ENCODE data around the gene DUSP2. TPM values are rescaled to one million over a fixed set of nuclear protein-coding genes. Genes with fewer than 3 reads are reported as not detected.

Gene DUSP2
- total RNA-seq, 4 donors from 2014 or later: 2.4 to 33.3 (median 6.2) TPM

DNA sequence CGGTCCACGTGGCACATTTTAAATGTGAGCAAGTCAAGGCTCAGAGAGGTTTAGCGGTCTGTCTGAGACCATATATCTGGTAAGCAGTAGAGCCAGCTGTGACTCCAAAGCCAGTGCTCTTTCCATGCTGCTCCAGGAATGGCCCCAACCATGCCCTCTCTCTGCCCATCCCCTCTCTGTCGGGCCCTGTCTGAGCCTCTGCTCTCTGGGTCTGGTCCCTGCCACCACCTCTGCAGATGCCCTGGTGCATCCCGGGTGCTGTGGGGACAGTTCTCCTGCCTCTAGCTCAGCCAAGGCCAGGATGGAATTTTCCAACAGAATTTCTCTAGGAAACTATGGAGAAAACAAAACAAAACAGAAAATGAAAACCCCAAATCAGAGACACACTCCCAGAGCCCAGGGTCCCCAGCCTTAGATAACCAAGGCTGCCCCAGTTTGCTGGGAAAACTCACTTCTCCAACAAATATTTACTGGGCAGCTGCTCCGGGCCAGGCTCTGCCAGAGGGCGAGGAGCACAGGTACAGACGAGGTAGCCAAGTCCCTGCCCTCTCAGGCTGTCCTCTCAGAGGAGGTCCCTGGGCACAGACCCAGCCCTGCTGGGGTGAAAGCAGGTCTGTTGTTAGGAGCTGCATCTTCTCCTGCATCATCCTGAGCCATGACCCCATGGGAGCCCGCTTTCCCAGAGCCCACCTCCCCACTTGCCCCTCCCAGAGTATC lies 38.1 kb downstream of the DUSP2 start:
- Histone ChIP-seq H3K27ac (no peak overlapping the region), H3K9me3 (peaks cover 0 to 4% of the 10 kb centered on the region in 2 donors), H3K36me3 (no peaks in the 10 kb centered on the region), H3K27me3 (no peaks in the 10 kb centered on the region), H3K4me1 (no peaks in the 10 kb centered on the region), H3K4me3 (no peak overlapping the region)
- DNase-seq: no peak
- intact Hi-C loops (cut with DNase I; ENCODE audit: low total_unique reads): no loop called here
- TF ChIP-seq POLR2A (IDR thresholded peaks at IDR 0.05): no peak
- TF ChIP-seq, protein P1, sequence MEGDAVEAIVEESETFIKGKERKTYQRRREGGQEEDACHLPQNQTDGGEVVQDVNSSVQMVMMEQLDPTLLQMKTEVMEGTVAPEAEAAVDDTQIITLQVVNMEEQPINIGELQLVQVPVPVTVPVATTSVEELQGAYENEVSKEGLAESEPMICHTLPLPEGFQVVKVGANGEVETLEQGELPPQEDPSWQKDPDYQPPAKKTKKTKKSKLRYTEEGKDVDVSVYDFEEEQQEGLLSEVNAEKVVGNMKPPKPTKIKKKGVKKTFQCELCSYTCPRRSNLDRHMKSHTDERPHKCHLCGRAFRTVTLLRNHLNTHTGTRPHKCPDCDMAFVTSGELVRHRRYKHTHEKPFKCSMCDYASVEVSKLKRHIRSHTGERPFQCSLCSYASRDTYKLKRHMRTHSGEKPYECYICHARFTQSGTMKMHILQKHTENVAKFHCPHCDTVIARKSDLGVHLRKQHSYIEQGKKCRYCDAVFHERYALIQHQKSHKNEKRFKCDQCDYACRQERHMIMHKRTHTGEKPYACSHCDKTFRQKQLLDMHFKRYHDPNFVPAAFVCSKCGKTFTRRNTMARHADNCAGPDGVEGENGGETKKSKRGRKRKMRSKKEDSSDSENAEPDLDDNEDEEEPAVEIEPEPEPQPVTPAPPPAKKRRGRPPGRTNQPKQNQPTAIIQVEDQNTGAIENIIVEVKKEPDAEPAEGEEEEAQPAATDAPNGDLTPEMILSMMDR (IDR thresholded peaks at IDR 0.05): no peak

DNA sequence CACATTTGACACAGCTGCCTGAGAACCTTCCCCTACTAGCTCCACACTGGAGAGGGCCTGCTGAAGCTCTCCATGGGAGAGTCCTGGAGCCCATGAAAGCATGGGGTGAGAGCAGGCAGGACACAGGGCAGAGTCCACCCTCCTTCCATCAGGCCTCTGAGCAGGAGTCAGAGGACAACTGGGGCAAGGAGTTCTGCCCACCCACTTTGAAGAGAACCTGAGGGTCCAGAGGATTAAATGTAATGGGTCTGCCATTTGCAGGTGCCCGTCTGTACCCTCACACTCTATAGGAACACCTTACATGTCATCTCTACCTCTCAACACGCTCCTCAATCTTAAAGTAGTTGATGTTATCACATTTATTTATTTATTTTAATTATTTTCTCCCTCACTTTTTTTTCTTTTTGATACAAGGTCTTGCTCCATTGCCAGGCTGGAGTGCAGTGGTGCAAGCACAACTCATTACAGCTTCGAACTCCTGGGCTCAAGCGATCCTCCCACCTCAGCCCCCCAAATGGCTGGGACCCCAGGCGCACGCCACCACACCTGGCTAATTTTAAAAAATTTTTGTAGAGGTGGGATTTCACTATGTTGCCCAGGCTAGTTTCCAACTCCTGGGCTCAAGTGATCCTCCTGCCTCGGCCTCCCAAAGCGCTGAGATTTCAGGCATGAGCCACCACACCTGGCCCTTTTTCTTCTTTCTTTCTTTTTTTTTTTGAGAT lies 39.1 kb downstream of the DUSP2 start:
- Histone ChIP-seq H3K4me1 (no peaks in the 10 kb centered on the region), H3K36me3 (no peaks in the 10 kb centered on the region), H3K9me3 (peaks cover 0 to 4% of the 10 kb centered on the region in 2 donors), H3K27me3 (no peaks in the 10 kb centered on the region), H3K4me3 (no peak overlapping the region), H3K27ac (no peak overlapping the region)
- no peak for TF ChIP-seq POLR2A (IDR thresholded peaks at IDR 0.05)
- TF ChIP-seq, protein P1 (IDR thresholded peaks at IDR 0.05): no peak
- intact Hi-C loops (cut with DNase I; ENCODE audit: low total_unique reads): no loop called here
- no peak for DNase-seq

DNA sequence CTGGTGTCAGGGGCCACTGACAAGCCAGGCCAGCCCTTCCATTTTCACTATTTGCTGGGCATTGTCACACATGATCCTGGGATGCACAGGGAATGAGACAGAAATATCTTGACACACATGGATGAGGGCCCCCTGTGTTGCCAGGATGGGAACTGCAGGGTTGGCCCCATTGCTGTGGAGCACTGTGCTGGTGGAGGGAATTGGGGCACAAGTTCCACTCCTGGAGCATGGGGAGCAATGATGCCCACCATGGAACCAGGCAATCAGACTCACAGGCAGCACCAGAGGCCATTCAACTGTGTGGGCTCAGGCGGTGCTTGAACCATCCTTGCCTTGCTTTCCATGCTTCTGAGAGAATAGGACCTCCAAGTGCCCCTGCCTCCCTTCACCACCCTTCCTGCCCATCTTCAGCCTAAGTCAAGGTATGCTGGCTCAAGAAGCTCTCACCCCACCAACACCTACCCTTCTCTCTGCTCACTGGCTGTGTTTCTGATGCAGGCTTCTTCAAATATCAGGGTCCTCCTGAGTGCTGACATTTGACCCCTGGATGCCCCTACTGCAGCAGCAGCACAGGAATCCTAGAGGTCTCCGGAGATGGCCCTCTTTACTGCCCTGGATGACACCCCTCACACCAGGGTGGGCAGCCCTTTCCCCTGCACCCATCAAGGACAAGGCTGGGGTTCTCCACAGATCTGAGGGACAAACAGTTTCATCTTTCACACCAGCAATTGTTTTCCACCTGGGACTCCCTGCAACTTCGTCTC lies 39.9 kb downstream of the DUSP2 start:
- intact Hi-C loops (cut with DNase I; ENCODE audit: low total_unique reads): no loop called here
- Histone ChIP-seq H3K4me1 (no peaks in the 10 kb centered on the region), H3K9me3 (peaks cover 0 to 4% of the 10 kb centered on the region in 2 donors), H3K27ac (no peak overlapping the region), H3K27me3 (no peaks in the 10 kb centered on the region), H3K36me3 (no peaks in the 10 kb centered on the region), H3K4me3 (no peak overlapping the region)
- TF ChIP-seq POLR2A (IDR thresholded peaks at IDR 0.05): no peak
- TF ChIP-seq, protein P1 (IDR thresholded peaks at IDR 0.05): no peak
- no peak for DNase-seq

DNA sequence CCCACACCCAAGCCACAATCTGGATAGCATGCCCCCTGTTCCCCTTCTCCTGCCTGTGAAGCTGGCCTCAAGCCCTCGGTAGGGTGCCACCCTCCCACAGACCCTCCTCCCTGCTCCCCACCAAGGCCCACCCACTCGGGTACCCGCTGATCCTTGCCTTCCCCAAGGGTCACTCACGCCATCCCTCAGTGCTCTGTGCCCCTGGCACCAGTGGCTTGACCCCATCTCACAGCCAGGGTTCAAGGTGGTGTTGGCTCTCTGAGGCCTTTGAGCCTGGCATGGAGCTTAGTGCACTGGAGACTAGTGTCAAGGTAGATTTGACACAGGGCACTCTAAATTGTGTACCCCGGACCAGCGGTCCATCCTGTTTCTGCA lies 40.8 kb downstream of the DUSP2 start:
- peaks cover 0 to 4% of the 10 kb centered on the region in 2 donors for H3K9me3 ChIP-seq
- intact Hi-C loops (cut with DNase I; ENCODE audit: low total_unique reads): no loop called here
- no peaks in the 10 kb centered on the region for H3K36me3 ChIP-seq
- no peak overlapping the region for H3K4me3 ChIP-seq
- TF ChIP-seq, protein P1 (IDR thresholded peaks at IDR 0.05): no peak
- TF ChIP-seq POLR2A (IDR thresholded peaks at IDR 0.05): no peak
- no peak overlapping the region for H3K27ac ChIP-seq
- H3K4me1 ChIP-seq: no peaks in the 10 kb centered on the region
- no peaks in the 10 kb centered on the region for H3K27me3 ChIP-seq
- peak in 1 of 2 donors; percentile 12 for DNase-seq
